ENCODE results near the gene HS3ST4.

The HS3ST4 gene

GRCh38 chr16:25707553-25707952 is 15.8 kb downstream of the HS3ST4 start:
- DNase-seq (ENCODE audit: extremely low spot score): no peak
- no peak for TF ChIP-seq CTCF (IDR thresholded peaks at IDR 0.05; ENCODE audit: control extremely low read depth, extremely low read depth, low read depth, missing control alignments)
- ChIA-PET CTCF (interaction anchor here (1.2 to 1.3 kb wide), 3 partner anchors 11 to 431 kb away, joined by 3 to 4 read pairs (median 3); no protein-coding TSS in a partner anchor), POLR2A (no interaction called here)

- CTCF ChIA-PET: interaction anchor here (1.2 to 1.3 kb wide), 3 partner anchors 12 to 431 kb away, joined by 3 to 4 read pairs (median 3); no protein-coding TSS in a partner anchor
- POLR2A ChIA-PET: no interaction called here
- TF ChIP-seq CTCF (IDR thresholded peaks at IDR 0.05; ENCODE audit: control extremely low read depth, extremely low read depth, low read depth, missing control alignments): peak; percentile 53
- DNase-seq (ENCODE audit: extremely low spot score): peak; percentile 31
Observed at GRCh38 chr16:25707982-25708583, 16.3 kb downstream of the HS3ST4 start.

- CTCF ChIA-PET: no interaction called here
- POLR2A ChIA-PET: no interaction called here
- DNase-seq (ENCODE audit: extremely low spot score): no peak
- TF ChIP-seq CTCF (IDR thresholded peaks at IDR 0.05; ENCODE audit: control extremely low read depth, extremely low read depth, low read depth, missing control alignments): no peak
Observed at GRCh38 chr16:25709213-25709612, 17.5 kb downstream of the HS3ST4 start.

- CTCF ChIA-PET: no interaction called here
- POLR2A ChIA-PET: no interaction called here
- no peak for TF ChIP-seq CTCF (IDR thresholded peaks at IDR 0.05; ENCODE audit: control extremely low read depth, extremely low read depth, low read depth, missing control alignments)
- no peak for DNase-seq (ENCODE audit: extremely low spot score)
Observed at GRCh38 chr16:25713785-25714570, 22.2 kb downstream of the HS3ST4 start.

GRCh38 chr16:25716186-25716585 is 24.4 kb downstream of the HS3ST4 start:
- no peak for TF ChIP-seq CTCF (IDR thresholded peaks at IDR 0.05; ENCODE audit: control extremely low read depth, extremely low read depth, low read depth, missing control alignments)
- CTCF ChIA-PET: no interaction called here
- DNase-seq (ENCODE audit: extremely low spot score): no peak
- POLR2A ChIA-PET: no interaction called here

GRCh38 chr16:25721439-25721838 is 29.7 kb downstream of the HS3ST4 start:
- ChIA-PET CTCF (no interaction called here), POLR2A (no interaction called here)

More at GRCh38 chr16:25721439-25721838, 29.7 kb downstream of the HS3ST4 start:
- no peak for TF ChIP-seq CTCF (IDR thresholded peaks at IDR 0.05; ENCODE audit: control extremely low read depth, extremely low read depth, low read depth, missing control alignments)
- no peak for DNase-seq (ENCODE audit: extremely low spot score)

Measured in GM10248 (cell line).